Activated CD8-positive, alpha-beta memory T cell treated with anti-CD3 and anti-CD28 coated beads, Interleukin-2, amount 50 U/mL, for 24 hours (primary cell): Measurements from ENCODE around the gene CERS6.
"Not testable (repeated sequence)": the region's sequence is repeated elsewhere in the genome, so short reads cannot be mapped to it uniquely, and the experiment has no call there.

Experiments
- DNase-seq: peaks from one replicate; pipeline ENCODE4 v3.0.0-alpha.2; 2020; ENCODE audit errors: extremely low read depth

CERS6 gene, protein sequence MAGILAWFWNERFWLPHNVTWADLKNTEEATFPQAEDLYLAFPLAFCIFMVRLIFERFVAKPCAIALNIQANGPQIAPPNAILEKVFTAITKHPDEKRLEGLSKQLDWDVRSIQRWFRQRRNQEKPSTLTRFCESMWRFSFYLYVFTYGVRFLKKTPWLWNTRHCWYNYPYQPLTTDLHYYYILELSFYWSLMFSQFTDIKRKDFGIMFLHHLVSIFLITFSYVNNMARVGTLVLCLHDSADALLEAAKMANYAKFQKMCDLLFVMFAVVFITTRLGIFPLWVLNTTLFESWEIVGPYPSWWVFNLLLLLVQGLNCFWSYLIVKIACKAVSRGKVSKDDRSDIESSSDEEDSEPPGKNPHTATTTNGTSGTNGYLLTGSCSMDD

DNA sequence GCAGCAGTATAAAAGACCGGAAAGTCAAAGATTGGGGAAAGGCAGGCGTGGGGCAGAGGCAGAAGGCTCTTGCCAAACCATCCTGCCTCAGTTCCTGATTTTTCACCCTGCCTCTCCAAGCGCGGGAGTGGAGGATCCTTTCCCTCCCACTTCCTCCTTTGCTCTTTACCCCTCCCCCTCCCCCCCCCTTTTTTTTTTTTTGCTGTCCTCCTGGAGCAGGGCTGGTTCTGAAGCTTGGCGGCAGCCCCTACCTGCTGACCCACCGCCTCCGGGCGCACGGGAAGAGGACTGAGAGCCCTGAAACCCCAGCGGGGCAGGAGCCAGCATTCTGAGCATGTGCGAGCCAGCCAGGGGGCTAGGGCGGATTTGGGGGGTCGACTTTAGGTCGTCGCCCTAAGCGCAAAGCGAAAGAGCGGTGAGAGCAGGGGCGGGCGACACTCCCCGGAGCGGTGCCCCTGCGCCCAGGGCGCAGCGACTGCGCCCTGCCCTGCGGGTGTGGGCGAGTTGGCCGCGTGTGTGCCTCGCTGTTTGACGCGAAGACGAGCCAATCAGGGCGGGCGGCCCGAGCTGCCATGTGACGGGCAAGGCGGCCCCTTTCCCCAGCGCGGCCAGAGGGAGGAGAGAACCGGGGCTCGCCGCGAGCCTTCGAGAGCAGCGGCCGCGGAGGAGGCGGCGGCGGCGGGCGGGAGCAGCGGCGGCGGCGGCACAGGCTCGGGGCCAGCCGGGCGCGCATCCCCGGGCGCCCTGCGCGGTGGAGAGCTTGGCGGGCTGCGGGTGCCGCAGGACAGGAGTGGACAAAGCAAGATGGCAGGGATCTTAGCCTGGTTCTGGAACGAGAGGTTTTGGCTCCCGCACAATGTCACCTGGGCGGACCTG is at the start of gene CERS6:
Gene CERS6 (plus strand): TSS at position 628 of the 876 bp plus-strand sequence. CDS start 177 bp downstream, at position 805.
- peak; percentile 65 for DNase-seq

DNA sequence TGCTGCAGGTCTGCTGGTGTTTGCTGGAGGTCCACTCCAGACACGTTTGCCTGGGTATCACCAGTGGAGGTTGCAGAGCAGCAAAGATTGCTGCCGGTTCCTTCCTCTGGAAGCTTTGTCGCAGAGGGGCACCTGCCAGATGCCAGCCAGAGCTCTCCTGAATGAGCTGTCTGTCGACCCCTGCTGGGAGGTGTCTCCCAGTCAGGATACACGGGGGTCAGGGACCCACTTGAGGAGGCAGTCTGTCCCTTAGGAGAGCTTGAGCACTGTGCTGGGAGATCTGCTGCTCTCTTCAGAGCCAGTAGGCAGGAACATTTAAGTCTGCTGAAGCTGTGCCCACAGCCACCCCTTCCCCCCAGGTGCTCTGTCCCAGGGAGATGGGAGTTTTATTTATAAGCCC is 43.8 kb upstream of the CERS6 start:
- not testable (repeated sequence) for DNase-seq

DNA sequence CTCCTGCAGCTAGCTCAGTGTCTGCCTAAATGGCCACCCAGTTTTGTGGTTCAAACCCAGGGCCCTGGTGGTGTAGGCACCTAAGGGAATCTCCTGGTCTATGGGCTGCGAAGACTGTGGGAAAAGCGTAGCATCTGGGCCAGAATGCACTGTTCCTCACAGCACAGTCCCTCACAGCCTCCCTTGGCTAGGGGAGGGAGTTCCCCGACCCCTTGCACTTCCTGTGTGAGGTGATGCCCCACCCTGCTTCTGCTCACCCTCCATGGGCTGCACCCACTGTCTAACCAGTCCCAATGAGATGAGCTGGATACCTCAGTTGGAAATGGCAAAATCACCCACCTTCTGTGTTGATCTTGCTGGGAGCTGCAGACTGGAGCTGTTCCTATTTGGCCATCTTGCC is 43.0 kb upstream of the CERS6 start:
- not testable (repeated sequence) for DNase-seq

DNA sequence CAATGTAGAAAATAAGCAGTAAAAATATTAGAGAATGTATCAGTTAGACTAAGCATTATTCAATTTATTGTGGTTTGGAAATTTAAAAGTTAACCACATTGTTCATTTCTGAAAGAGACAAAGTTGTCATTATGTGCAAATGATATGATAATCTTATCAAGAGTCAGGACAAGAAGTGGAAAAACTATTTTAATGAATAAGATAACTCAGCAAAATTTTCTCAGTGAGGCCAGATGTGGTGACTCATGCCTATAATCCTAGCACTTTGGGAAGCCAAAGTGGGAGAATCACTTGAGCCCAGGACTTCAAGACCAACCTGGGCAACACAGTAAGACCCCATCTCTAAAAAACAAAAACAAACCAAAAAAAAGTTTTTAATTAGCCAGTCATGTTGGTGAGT is 39.5 kb upstream of the CERS6 start:
- no peak for DNase-seq

DNA sequence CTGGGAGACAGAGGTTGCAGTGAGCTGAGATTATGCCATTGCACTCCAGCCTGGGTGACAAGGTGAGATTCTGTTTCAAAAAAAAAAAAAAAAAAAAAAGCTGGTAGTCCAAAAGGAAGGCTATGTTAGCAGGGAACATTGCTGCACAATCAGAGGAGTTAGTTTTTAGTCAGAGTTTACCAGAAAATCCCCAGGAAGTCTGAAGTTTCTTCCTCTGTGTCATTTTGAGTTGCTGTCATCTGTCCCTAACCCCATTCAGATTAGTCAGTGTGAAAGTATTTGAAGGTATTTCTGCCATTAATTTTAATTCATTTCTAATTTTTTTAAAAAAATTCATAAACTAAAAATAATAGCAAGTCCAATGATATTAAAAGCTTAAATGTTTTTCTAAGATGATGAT is 33.5 kb upstream of the CERS6 start:
- DNase-seq = no peak

DNA sequence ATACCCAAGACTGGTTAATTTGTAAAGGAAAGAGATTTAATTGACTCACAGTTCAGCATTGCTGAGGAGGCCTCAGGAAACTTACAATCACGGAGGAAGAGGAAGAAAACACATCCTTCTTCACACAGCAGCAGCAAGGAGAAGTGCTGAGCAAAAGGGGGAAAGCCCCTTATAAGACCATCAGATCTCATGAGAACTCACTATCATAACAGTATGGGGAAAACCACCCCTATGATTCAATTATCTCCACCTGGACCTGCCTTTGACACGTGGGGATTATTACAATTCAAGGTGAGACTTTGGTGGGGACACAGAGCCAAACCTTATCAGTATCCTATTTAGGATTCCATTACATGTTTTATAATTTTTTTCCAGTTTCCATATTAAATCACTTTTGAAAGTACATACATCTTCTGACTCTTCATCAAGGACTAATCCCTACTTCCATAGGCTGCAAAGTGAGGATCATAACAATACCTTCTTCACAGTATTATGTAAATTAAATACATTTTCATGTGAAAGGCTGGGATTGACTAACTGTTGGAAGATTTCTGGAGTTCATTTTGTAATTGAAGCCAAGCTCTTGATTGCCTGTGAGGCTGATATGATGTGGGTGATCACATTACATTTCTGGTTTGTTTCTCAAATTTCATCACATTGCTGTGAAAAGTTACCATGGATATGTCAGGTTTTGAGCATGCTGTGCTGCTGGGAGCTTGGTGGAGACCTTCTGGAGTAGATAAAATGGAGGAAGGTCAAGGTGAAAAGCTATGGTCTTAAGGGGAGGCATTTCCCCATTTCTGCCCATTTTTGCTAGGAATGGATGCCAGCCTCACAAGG is 31.7 kb upstream of the CERS6 start:
- no peak for DNase-seq

DNA sequence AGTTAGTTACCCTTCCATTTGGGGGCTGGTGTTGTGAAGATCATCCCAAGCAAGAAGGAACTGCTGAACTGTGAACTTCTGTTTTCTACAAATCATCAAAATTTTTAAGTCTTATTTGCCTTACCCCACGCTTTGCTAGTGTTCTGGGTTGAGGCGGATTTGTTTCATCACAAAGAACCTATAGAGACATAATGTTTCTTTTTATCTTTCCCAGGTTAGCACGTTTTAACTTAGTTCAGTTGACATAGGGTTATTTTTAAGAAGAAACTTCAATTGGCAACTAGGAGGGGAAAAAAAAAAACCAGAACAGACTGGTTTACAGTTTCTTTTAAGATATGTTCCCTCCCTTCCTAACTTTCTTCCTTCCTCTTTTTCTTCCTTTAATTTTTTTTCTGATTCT is 31.1 kb upstream of the CERS6 start:
- DNase-seq = no peak

DNA sequence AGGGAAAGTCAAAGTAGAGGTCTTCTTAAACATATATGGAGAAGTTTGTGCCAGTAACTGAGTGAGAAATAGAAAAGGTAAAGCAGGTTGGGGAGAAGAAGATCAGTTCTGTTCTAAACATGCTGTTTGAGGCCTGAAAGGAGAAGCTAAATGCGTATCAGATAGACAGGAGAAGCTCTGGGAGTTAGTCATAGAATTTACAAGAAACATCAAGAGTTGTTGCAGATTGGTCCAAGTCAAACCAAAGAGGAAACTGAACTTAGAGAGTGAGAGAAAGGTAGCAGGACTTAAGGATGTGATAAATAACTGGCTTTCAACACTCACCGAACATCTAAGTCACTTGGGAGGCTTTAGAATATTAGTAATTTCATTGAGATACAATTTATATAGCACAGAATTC is 29.2 kb upstream of the CERS6 start:
- DNase-seq = no peak

DNA sequence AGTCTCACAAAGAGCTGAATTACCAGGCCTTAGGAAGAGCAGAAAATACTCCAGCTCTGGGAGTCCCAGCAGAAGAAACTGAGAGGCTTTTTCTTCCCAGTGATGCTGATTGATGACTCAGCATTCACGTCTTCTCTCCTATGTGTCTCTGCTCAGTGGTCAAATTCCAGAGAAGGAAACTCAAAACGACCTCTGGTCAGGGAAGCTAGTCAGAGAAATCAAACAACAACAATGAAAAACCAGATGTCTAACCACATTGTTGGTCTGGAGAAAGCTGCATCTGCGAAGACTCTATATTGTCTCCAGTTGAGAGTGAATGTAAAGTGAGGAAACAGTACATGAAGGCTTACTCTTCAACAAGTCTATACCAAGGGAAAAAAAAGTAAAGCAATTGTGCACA is 28.6 kb upstream of the CERS6 start:
- DNase-seq = no peak

DNA sequence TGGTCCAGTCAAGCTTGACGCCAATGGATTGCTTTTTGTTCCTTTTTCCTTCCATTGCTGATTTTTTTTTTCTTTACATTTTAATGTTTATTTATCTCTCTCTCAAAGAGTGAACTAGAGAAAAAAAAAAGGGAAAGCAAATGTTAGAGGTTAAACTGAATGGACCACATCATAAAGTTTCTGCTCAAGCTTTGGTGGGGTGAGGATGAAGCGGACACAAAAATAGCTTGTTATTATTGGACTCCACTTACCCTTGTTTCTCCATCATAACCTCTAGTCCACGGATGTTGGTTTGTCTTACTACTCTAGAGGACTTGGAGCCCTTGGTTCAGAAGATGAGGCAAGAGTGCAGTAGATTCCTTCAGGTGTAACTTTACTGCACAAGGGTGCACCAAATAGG is 27.6 kb upstream of the CERS6 start:
- no peak for DNase-seq

DNA sequence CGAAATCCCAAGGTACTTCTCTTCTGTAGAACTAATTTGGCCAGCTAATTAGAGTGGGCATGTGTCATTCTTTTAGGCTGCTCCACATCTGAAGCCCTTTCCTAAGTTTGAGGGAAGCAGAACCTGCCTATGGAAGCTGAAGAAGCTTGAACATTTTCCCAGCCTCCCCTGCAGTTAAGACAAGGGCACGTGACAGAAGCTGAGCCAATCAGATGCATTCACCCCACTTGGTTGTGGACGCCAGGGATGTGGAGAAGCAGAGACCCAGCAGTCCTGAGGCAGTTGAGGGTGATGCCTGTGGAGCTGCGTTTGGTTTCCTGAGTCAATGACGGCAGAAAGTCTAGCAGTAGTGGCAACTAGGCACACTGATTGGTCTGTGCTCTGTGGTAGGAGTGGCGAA is 26.1 kb upstream of the CERS6 start:
- no peak for DNase-seq

DNA sequence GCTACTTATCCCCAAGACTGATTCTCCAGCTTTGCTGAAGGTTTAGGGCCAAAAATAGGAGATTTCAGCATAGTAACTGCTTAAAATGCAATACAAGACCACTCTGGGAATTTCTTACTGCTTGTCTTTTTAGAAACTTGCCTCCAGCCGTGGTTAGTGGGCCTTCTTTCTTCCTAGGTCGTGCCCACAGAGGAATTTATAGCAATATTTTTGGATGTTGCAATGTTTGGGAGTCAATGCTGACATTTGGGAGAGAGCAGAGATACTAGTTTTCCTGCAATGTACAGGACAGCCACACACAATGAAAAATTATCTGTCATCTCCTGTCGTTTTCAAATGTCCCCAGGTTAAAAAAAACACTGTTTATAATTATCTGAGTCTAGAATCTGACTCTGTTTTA is 25.6 kb upstream of the CERS6 start:
- DNase-seq = no peak

DNA sequence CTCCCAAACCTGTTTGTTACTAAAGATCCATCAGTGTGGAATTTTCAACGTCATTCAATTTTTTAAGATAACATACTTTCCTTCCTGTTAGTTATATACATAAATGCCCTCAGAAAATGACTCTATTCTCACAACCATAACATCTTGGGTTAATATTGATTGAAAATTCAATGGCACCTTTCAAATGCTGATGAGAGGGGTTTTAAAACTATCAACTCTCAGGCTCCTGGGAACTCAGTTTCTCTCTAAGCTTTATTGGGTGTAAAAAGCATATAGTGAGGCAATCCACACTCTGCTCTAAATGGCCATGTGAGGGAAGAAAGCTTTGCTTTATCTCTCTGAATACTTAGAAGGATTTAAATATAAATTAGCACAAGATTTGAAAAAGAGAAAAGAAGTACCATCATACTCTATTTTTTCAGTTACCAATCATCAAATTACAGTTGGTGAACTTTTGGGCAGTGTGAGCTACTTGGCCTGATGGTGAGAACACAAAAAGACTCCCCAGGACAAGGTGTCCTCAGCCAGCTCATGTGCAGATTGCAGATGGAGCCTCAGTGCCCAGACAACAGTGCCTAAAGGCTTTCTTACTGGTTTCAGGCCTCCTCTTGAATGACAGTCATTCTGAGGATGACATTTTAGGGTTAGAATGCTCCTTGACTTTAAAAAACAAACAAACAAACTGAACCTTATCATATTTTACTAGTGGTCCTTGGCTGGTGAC is 24.6 kb upstream of the CERS6 start:
- no peak for DNase-seq

DNA sequence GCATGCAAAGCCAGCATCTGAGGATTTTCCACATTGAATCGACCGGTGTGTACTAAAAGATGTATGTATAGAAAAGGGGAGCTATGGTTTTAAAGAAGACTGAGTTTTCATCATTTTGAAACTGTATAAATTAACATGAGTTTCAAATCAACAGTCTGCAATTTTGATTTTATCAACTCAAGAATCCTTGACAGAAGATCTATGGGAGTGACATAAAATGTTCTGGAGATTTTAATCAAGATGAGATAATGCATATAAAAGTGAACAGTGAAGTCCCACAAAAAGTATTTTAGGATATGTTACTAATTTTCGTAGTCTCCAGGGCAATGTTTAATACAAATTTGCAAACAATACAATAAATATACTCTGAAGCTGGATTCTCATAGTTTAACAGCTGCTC is 24.0 kb upstream of the CERS6 start:
- no peak for DNase-seq

DNA sequence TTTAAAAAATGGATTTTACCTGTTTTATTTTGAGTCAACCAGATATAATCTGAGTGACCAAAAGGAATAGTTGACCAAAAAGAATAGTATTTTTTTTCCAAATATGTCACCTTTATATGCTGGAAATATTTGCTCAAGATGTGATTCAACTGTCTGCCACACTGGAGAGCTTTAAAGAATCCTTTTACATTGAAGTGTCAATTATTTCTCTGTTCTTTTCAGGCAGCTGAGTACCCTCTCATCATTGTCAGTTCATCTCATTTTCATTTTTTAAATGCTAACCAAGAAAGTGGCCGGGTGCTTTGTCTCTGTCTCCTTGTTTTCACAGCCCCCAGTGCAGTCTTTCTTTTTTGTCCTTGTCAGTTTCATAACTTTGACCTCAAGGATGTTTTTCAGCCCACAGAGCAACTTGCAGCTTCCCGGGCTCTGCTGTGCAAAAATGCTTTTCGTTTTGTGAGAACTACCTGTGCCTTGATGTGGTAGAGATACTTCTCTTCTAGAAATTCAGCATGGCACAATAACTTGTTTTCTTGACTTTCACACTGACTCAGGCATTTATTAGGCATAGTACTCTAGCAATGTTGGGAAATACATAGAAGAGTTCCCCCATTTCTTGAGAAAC is 23.4 kb upstream of the CERS6 start:
- DNase-seq = no peak

DNA sequence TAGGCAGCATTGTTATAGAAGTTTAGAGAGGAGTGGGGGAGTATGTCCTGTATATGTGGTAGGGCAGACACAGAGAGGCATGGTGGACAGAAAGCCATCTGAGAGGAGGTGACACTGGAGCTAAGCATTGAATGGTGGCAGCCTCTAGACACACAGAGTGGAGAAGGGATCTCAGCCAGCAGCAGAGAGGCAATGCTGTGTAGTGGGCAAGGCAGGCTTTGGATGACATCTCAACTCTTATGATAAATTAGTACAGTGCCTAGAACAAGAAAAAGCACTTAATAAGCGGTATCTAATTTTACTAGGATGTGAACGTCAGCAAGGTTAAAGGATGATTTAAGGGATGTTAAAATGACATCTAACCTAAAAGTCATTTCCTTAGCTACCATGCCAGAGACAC is 22.5 kb upstream of the CERS6 start:
- DNase-seq = no peak

DNA sequence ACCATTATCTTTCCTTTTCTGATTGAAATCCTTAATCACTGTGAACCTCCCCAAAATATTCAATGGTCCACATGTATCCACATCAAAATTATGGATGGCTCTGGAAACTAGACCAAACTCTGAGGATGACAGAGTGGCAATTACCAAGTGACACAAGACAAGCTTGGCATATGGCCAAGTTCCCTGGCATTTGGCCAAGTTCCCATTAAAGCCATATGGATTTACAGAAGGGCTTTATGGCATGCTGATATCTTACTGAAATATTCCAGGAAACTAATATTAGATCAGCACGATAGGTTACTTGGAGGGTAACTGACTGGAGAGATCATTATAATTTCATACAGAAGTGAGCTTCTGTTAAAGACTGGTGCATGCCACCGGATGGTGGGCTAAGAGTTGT is 21.9 kb upstream of the CERS6 start:
- no peak for DNase-seq

DNA sequence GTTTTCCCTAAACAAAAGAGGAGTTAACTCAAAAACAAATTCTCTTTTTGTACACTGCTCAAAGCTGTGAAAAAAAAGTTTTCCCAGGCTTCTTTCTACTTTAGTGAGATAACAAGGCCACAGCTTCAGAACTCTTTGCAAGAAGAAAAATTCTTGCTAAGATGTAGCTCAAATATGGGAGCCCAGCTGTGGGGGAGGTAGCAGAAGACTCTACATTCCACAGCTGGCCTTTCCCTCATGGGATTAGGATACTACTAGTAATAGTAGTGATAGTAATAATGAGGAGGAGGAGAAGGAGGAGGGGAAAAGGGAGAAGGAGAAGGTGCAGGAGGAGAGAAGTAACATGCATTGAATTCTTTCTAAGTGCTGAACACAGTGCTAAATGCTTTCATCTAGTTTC is 19.2 kb upstream of the CERS6 start:
- DNase-seq = no peak

DNA sequence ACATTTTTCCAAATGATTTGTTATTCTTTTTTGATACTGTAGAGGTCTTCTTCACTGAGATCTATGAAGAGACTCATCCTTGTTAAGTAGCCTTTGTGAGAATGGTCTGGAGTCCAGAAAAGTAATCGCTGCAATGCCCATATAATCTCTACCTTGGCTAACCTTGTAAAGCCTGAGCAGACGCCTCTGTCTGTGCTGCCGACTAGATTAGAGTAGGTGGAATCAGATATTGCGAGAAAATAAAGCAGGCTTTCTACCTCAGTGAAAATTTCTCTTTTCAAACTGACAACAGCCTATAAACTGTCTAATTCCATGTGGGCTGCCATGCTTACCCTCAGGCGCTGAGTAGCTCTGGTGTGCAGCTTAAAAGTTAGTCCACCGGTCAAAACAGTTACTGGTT is 17.5 kb upstream of the CERS6 start:
- no peak for DNase-seq

DNA sequence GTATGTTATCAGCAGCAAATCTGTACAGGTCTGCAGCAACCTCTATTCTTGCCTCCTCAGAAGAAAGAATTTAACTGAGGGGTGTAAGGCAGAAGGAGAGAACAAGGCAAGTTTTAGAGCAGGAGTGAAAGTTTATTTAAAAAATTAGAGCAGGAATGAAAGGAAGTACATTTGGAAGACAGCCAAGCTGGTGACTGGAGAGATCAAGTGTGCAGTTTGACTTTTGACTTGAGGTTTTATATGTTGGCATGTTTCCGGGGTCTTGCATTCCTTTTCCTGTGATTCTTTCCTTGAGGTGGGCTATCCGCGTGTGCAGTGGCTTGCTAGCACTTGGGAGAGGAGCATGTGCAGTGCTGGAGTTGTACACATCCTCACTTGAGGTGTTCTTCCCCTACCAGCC is 16.5 kb upstream of the CERS6 start:
- no peak for DNase-seq

DNA sequence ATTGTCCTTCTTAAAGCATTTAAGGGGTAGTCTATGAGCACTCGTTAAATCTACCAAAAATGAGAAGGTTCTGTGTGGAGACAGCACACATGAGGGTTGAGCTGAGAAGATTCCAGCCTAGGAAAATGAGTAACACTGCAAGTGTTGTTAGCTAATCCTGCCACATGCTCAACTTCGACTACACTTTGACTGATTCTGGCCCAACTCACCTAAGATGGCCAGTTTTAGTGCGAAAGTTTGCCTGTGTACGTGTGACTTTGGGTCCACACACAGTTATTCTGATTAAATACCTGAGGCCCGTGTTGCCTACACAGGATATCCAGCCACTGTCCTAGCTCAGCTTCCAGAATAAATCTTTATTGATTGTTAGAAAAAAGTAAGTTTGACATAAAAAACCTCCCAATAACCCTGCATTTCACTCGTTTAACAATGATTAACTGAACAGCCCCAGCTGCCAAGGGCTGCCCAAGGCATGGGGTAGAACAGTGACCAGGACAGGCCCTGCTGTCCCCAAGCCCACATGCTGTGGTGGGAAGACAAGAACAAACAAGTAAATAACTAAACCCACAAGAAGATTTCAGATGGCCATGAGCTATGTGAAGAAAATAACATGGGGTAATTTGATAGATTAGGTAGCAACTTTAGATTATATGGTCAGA is 14.7 kb upstream of the CERS6 start:
- no peak for DNase-seq
